ENCODE data around the gene OSBPL6. TPM values are rescaled to one million over a fixed set of nuclear protein-coding genes. Genes with fewer than 3 reads are reported as not detected.

The OSBPL6 gene
- total and polyA plus RNA-seq, 9 of the 15 experiments (the other 6 are each of a cell fraction or from before 2014, with no cell fraction given) = 3.4 to 12.7 (median 9.3) TPM

DNA sequence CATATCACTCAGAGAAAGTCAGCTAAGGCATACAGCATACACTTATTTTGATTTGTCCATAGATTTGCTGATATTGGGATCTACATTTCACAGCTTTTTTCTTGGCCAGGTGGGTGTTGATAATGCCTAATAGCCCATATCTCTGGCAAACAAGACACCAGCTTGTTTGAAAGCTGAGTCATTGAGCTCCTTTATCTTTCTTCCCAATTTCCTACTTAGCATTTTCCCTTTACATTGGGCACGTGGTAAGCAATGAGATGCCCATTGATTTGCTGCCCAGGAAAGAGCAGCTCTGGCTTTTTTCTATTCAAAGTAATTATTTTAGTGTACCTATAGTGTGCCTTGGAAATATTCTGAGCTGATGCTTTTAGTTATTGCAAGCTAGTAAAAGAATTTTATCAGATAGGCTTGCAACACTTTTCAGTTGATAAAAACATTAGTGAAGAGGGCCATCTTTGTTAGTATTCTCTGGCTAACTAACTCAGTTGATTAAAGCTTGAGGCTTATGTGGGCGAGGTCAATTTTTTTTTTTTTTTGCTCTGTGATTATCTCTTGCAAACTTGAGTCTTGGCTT, 79.6 kb downstream of the OSBPL6 start (continued):
- TF ChIP-seq, protein P1, sequence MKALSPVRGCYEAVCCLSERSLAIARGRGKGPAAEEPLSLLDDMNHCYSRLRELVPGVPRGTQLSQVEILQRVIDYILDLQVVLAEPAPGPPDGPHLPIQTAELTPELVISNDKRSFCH (CRISPR knock-in tag; IDR thresholded peaks at IDR 0.05) = no peak
- TF ChIP-seq, protein P1 (tag; IDR thresholded peaks at IDR 0.05) = peak; percentile 96
- no peak for TF ChIP-seq NCOA6 (IDR thresholded peaks at IDR 0.05)
- TF ChIP-seq EZH2 (IDR thresholded peaks at IDR 0.05; ENCODE audit: borderline replicate concordance, low read depth, low read length) = peak; percentile 61; the same call in 1 of the 2 replicates
- TF ChIP-seq, protein P2, sequence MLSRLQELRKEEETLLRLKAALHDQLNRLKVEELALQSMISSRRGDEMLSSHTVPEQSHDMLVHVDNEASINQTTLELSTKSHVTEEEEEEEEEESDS (CRISPR knock-in tag; IDR thresholded peaks at IDR 0.05) = no peak
- TF ChIP-seq, protein P3, sequence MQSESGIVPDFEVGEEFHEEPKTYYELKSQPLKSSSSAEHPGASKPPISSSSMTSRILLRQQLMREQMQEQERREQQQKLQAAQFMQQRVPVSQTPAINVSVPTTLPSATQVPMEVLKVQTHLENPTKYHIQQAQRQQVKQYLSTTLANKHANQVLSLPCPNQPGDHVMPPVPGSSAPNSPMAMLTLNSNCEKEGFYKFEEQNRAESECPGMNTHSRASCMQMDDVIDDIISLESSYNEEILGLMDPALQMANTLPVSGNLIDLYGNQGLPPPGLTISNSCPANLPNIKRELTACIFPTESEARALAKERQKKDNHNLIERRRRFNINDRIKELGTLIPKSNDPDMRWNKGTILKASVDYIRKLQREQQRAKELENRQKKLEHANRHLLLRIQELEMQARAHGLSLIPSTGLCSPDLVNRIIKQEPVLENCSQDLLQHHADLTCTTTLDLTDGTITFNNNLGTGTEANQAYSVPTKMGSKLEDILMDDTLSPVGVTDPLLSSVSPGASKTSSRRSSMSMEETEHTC (IDR thresholded peaks at IDR 0.05) = peak; percentile 78
- TF ChIP-seq CREM (IDR thresholded peaks at IDR 0.05; ENCODE audit: low read depth) = peak; percentile 78
- TF ChIP-seq ZBED1 (IDR thresholded peaks at IDR 0.05) = peak; percentile 95
- peak; percentile 78 for TF ChIP-seq ZNF274 (IDR thresholded peaks at IDR 0.05; ENCODE audit: borderline replicate concordance, low read depth, low read length)
- peak; percentile 83 for TF ChIP-seq CEBPB (tag; IDR thresholded peaks at IDR 0.05)
- no peak for TF ChIP-seq ZNF77 (CRISPR knock-in tag; IDR thresholded peaks at IDR 0.05)
- TF ChIP-seq ZNF76 (CRISPR knock-in tag; IDR thresholded peaks at IDR 0.05; ENCODE audit: borderline replicate concordance) = peak; percentile 62; the same call in 1 of the 2 replicates
- TF ChIP-seq ZNF583 (CRISPR knock-in tag; IDR thresholded peaks at IDR 0.05) = peak; percentile 78; the same call in 1 of the 2 replicates
- peak; percentile 89 for TF ChIP-seq BACH1 (tag; IDR thresholded peaks at IDR 0.05)
- TF ChIP-seq SMARCE1 (IDR thresholded peaks at IDR 0.05) = peak; percentile 100
- no peak for TF ChIP-seq STAT5B (CRISPR knock-in tag; IDR thresholded peaks at IDR 0.05)
- TF ChIP-seq, protein P4, sequence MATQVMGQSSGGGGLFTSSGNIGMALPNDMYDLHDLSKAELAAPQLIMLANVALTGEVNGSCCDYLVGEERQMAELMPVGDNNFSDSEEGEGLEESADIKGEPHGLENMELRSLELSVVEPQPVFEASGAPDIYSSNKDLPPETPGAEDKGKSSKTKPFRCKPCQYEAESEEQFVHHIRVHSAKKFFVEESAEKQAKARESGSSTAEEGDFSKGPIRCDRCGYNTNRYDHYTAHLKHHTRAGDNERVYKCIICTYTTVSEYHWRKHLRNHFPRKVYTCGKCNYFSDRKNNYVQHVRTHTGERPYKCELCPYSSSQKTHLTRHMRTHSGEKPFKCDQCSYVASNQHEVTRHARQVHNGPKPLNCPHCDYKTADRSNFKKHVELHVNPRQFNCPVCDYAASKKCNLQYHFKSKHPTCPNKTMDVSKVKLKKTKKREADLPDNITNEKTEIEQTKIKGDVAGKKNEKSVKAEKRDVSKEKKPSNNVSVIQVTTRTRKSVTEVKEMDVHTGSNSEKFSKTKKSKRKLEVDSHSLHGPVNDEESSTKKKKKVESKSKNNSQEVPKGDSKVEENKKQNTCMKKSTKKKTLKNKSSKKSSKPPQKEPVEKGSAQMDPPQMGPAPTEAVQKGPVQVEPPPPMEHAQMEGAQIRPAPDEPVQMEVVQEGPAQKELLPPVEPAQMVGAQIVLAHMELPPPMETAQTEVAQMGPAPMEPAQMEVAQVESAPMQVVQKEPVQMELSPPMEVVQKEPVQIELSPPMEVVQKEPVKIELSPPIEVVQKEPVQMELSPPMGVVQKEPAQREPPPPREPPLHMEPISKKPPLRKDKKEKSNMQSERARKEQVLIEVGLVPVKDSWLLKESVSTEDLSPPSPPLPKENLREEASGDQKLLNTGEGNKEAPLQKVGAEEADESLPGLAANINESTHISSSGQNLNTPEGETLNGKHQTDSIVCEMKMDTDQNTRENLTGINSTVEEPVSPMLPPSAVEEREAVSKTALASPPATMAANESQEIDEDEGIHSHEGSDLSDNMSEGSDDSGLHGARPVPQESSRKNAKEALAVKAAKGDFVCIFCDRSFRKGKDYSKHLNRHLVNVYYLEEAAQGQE (IDR thresholded peaks at IDR 0.05; ENCODE audit: borderline replicate concordance) = peak; percentile 43; the same call in 1 of the 2 replicates
- TF ChIP-seq, protein P4 (CRISPR knock-in tag; IDR thresholded peaks at IDR 0.05; ENCODE audit: low read depth) = no peak
- TF ChIP-seq RNF2 (IDR thresholded peaks at IDR 0.05) = peak; percentile 90; the same call in 1 of the 2 replicates
- peak; percentile 96 for TF ChIP-seq ZNF197 (CRISPR knock-in tag; IDR thresholded peaks at IDR 0.05; ENCODE audit: low read depth)
- peak; percentile 53 for TF ChIP-seq TAF9B (IDR thresholded peaks at IDR 0.05; ENCODE audit: partially characterized antibody)
- peak; percentile 65; the same call in 1 of the 2 replicates for TF ChIP-seq TEAD2 (tag; IDR thresholded peaks at IDR 0.05)
